Measurements from ENCODE around the gene FAM234A. TPM values are rescaled to one million over a fixed set of nuclear protein-coding genes. Genes with fewer than 3 reads are reported as not detected.
"Not testable (repeated sequence)": the region's sequence is repeated elsewhere in the genome, so short reads cannot be mapped to it uniquely, and the experiment has no call there.

FAM234A gene, protein sequence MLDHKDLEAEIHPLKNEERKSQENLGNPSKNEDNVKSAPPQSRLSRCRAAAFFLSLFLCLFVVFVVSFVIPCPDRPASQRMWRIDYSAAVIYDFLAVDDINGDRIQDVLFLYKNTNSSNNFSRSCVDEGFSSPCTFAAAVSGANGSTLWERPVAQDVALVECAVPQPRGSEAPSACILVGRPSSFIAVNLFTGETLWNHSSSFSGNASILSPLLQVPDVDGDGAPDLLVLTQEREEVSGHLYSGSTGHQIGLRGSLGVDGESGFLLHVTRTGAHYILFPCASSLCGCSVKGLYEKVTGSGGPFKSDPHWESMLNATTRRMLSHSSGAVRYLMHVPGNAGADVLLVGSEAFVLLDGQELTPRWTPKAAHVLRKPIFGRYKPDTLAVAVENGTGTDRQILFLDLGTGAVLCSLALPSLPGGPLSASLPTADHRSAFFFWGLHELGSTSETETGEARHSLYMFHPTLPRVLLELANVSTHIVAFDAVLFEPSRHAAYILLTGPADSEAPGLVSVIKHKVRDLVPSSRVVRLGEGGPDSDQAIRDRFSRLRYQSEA
- 10 to 100 TPM; 43.7 to 60.7 (median 49.0) TPM for polyA plus RNA-seq (ENCODE audit: insufficient read depth in 1 of 5, insufficient read length in 5 of 5, low replicate concordance in 1 of 5)
- long read RNA-seq, donor 1, transcript FAM234A-203 (13 exons, 3,213 nt), result major isoform, 7 of 41 reads
- long read RNA-seq, donor 1, partial matches to known transcripts, result 34 of 41 reads
- long read RNA-seq, donor 1, other reads (novel, unspliced or antisense), result 0 of 41 reads
- long read RNA-seq, donor 2, transcript FAM234A-203 (13 exons, 3,213 nt), result major isoform, 5 of 10 reads
- long read RNA-seq, donor 2, partial matches to known transcripts, result 5 of 10 reads
- long read RNA-seq, donor 2, other reads (novel, unspliced or antisense), result 0 of 10 reads
- long read RNA-seq, donor 3, transcript FAM234A-203 (13 exons, 3,213 nt), result major isoform, 5 of 5 reads
- long read RNA-seq, donor 3, partial matches to known transcripts, result 0 of 5 reads
- long read RNA-seq, donor 3, other reads (novel, unspliced or antisense), result 0 of 5 reads
- long read RNA-seq, donor 4, partial matches to known transcripts, result 0 of 1 reads
- long read RNA-seq, donor 4, other reads (novel, unspliced or antisense), result 0 of 1 reads
- long read RNA-seq, donor 5, transcript FAM234A-203 (13 exons, 3,213 nt), result major isoform, 8 of 26 reads
- long read RNA-seq, donor 5, partial matches to known transcripts, result 18 of 26 reads
- long read RNA-seq, donor 5, other reads (novel, unspliced or antisense), result 0 of 26 reads
- long read RNA-seq, donor 6, transcript FAM234A-203 (13 exons, 3,213 nt), result major isoform, 11 of 12 reads
- long read RNA-seq, donor 6, partial matches to known transcripts, result 0 of 12 reads
- long read RNA-seq, donor 6, other reads (novel, unspliced or antisense), result 0 of 12 reads
- long read RNA-seq, donor 7, transcript FAM234A-203 (13 exons, 3,213 nt), result major isoform, 11 of 23 reads
- long read RNA-seq, donor 7, partial matches to known transcripts, result 11 of 23 reads
- long read RNA-seq, donor 7, other reads (novel, unspliced or antisense), result 0 of 23 reads
- long read RNA-seq, donor 8, partial matches to known transcripts, result 7 of 8 reads
- long read RNA-seq, donor 8, other reads (novel, unspliced or antisense), result 0 of 8 reads

DNA sequence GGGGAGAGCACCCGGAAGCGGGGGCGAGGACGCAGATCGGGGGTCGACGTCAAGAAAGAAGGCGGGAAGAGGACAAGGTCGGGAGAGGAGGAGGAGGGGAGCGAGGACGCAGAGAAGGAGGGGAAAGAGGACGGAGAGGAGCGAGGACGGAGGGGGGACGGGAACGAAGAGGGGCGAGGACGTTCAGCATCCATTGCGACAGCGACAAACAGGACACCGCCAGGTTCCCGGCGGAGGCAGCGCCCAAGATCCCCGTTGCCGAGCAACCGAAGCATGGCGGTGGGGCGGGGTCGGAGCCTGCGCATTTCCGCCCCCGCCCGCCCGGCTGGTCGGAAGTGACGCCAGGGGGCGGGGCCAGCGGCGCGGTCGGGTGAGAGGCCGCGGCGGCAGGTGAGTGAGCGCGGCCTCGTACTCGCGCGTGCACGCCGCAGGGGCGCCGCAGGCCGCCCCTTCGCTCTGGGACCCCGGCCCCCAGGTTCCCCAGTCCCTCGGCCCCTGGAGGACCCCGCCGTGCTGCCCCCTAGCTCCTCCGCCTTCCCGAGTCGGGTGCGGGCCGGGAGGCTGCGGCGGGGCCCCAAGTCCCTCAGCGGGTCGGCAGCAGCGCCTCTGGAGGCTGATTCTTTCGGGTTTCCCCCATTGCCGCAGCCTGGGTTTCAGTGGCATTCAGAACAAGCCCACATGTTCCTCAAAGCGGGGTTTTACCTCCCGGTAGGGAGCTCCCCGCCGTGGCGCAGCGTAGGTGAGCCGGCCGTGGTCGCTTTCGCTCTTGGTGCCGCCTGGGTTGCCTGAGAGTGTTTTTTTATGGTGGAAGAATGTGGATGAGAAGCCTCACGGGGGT lies at the start of gene FAM234A:
Gene FAM234A (plus strand): TSS at position 354 of the 838 bp plus-strand sequence. CDS start 19,593 bp downstream, outside the sequence.
- DNase-seq, result peak; percentile 94

DNA sequence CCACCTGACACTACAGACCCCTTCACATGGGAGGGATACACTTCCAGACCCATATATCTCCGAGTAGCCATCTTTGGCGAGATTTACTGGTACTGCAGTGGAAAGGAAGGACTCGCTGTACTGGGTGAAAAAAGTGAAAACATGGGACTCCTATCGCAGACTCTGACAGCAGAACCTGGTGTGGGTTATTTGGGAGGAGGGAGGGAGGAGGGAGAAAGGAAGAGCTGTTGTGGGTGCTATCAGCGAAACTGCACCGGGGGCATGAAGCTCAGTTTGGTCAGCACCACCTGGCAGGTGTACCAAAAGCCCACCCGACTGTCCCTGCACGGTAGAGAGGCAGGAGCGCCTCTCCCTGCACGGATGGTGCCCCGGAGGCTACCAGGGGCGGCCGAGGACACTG lies 49.4 kb upstream of the FAM234A start:
- no peak for DNase-seq

DNA sequence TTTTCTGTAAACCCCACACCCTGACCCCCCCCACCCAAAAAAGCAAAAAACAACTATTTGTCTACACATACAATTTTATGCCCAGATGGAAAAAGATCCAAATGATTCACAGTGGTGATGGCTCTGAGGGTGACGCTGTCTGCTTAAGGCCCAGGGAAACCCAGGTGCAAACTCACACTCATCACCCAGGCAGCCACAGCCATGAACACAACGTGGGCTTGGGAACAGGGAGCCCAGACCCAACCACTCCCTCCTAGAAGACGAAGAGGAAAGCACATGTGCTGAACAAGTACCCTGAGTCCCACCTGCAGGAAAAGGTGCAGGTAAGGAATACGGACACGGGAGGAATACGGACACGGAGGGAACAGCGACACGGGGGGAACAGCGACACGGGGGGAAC lies 48.9 kb upstream of the FAM234A start:
- DNase-seq, result no peak

DNA sequence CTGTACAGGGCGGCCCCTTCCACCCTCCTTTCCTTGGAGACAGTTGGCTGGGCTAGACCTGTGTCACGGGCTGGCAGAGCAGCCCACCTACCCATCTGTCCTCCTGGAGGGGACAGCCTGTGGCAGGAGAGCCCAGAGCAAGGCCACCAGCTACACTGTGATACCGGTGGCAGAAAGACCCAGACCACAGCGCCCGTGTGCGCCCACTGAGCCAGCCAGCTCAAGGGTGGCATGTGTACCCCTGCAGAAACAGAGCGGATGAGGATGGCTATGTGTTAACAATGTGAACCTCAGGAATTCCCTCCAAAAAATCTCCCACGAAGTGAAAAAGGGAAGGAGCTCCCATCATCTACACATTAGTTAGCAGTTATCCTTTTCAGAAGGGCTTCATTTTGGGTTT lies 47.3 kb upstream of the FAM234A start:
- no peak for DNase-seq

DNA sequence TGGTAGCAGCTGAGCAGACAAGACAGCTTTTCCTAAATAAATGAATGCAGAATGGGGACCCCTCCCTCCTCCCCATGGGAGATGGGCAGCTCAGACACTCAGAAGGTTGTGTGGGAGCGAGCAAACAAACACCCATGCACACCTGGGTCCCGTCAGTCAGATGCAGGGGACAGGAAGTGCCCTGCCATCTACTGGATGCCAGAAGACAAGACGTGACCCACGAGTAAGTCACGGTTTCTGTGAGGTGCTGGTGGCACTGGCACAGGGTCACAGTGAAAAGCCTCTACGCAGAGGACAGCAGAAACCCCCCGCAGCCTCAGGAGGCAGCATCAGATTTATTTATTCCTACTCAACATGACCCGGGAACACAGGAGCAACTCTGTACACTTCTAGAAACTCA lies 45.9 kb upstream of the FAM234A start:
- DNase-seq, result no peak

DNA sequence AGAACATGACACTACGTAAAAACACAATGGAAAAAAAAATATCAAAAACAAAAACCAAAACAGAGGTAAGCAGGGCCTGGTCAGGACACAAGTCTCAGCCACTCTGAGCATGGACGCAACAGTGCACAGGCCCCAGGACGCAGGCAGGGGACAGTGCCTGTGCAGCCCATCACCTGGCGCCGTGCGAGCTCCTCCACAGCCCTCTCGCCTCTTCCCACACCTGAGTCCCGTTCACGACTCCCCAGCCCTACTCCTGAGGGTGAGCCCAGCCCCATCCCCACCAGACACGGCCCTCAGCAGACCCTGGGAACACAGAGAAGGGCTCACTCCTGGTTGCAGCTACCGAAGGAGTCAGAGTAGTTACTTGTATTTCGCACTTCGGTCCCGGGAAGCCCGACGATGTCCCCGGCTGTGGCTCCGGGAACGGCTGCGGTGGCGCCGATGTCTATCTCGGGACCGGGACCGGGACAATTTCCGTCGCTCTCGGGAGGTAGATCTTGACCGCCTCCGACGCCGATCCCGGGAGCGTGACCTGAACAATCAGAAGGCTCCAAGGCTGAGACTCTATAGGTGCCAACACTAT lies 44.9 kb upstream of the FAM234A start:
- DNase-seq, result no peak

DNA sequence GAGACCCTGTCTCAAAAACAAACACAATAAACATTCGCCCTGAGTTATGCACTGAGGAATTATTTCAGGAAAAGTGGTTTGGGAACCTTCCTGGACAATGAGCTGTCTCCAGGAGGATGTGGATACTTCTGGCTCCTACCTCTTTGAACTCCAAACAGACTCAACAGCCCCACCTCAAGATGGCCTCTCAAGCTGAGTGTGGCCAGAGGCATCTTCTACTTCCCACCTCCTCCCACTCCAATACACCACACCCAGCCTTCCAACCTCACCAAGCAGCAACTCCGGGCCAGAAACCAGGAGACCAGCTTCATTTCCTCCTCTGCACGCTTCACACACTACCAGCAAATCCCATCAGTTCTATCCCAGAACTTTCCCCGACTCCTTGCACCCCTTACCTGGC lies 42.8 kb upstream of the FAM234A start:
- no peak for DNase-seq

DNA sequence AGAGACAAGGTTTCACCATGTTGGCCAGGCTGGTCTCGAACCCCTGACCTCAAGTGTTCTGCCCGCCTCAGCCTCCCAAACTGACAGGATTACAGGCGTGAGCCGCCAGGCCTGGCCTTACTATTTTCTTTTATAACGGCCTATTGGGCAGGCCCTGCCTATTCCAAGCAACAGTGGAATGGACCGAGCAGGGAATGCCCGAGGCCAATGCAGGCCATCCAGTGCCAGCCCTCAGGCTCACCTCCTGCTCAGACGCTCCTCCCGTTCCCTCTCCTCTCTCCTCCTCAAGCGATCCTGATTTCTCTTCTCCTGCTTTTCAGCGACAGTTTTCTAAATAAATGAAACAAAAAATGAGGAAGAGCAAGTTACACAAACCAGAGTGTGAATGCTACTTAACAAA lies 41.9 kb upstream of the FAM234A start:
- no peak for DNase-seq

DNA sequence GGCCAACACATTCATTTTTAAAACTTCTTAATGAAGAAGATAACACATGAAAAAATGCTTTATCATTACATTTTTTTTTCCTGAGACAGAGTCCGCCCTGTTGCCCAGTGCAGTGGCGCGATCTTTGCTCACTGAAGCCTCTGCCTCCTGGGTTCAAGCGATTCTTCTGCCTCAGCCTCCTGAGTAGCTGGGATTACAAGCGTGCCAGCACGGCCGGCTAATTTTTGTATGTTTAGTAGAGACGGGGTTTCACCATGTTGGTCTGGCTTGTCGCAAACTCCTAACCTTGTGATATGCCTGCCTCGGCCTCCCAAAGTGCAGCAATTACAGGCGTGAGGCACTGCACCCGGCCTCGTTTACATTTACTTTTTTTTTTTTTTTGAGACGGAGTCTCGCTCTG lies 41.2 kb upstream of the FAM234A start:
- no peak for DNase-seq

DNA sequence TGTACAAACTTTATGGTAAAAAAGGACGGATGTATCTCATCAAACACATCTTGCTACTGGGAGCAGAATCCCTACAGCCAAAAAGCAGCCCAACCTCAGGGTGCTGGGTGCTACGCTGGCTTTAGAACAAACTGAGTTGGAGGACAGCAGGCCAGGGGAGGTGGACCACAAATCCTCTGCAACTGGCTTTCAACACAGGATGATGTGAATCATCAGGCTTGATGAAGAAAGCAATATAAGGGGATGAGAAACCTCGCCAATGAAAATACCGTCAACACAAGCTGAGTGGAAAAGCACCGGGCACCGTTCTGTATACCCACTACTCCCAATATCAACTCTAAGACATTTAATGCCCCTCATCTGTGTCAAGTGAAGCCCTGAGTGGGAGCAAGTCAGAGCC lies 40.1 kb upstream of the FAM234A start:
- DNase-seq, result no peak

DNA sequence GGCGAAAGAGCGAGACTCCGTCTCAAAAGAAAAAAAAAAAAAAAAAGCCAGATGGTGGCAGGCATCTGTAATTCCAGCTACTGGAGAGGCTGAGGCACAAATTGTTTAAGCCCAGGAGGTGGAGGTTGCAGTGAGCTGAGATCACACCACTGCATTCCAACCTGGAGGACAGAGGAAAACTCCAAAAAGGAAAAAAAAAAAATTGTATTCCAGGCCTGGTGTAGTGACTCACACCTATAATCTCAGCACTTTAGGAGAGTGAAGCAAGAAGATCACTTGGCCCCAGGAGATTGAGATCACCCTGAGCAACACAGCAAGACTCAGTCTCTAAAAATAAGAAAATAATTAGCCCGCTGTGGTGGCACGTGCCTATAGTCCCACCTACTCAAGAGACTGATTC lies 34.2 kb upstream of the FAM234A start:
- DNase-seq, result no peak

DNA sequence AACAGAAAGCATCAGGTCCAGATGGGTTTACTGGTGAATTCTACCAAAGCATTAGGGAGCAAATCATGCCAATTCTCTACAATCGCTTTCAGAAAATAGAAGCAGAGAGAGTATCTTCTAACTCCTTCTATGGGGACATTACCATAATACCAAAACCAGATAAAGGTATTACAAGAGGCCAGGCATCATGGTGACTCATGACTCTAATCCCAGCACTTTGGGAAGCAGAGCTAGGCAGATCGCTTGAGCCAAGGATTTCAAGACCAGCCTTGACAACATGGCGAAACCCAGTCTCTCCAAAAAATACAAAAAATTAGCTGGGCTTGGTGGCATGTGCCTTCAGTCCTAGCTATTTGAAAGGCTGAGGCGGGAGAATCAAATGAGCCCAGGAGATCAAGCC lies 31.4 kb upstream of the FAM234A start:
- no peak for DNase-seq

DNA sequence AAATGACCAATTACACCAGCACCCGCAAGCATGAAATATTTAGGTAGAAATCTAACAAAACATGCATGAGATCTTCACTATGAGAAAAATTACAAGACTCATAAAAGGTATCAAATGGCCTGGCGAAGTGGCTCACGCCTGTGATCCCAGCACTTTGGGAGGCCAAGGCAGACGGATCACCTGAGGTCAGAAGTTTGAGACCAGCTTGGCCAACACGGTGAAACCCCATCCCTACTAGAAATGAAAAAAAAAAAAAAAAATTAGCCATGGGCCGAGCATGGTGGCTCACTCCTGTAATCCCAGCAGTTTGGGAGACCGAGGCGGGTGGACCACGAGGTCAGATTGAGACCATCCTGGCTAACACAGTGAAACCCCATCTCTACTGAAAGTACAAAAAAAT lies 30.6 kb upstream of the FAM234A start:
- DNase-seq, result not testable (repeated sequence)

DNA sequence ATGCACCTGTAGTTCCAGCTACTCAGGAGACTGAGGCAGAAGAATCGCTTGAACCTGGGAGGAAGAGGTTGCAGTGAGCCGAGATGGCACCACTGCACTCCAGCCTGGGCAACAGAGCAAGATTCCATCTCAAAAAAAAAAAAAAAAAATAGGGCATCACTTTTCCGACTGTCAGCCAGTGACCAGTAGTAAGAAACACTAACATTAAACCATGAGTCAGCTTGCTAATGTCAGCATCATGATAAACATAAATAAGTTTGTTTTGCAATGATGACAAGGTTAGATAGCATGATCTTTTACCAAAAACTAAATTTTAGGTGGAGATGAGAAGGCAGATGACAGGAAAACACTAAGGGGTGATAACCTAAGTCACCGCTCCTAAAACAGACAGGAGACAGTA lies 25.3 kb upstream of the FAM234A start:
- DNase-seq, result not testable (repeated sequence)

DNA sequence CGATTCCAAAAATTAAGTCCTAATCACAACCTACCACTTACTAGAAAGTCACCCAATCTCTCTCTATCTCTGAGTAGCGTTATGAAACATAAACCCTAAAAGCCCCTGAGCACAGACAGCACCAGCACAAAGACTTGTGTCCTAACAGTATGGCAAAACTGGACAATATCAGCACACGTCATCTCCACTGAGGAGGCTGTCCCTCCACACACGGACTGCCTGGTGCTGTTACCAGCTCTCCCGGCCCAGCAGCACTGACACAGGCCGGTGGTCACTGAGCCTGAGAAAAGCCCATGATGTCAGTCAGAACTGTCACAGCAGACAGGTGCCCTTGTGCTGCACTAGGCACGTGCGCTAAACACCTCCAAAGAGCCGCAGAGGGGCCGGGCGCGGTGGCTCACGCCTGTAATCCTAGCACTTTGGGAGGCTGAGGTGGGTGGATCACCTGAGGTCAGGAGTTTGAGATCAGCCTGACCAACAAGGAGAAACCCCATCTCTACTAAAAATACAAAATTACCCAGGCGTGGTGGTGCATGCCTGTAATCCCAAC lies 22.9 kb upstream of the FAM234A start:
- DNase-seq, result not testable (repeated sequence)

DNA sequence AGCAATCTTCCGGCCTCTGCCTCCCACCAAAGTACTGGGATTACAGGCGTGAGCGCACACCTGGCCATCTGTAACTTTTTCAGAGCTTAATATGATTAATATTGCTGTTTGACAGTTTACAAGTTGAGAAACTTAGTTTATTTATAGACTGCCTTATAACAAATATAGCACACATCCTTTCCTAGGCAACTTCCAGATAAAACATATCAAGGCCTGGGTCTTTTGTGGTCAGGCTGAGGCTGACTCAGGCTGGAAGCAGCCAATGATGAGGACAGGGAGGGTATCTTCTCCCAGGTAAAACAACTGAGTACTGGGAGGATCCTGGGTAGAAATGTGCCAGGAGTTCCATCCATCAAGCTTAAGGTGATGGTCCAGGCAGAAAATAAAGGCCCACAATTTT lies 21.6 kb upstream of the FAM234A start:
- DNase-seq, result no peak

DNA sequence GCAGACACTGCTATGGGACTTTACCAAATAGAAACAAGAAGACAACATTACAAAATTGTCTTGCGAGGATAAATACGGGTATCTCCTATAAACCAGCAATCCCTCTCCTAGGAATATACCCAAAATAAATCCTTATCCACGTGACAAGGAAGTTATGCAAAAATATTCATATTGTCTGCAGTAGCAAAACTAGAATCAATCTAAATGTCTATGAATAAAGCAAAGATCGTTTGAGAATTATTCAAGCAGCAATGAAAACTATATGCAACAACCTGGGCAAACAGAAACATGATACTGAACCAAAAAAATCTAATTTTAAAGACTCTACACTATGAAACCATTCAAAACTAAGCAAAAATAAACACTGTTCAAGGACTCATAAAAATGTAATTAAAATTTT lies 14.6 kb upstream of the FAM234A start:
- DNase-seq, result no peak

DNA sequence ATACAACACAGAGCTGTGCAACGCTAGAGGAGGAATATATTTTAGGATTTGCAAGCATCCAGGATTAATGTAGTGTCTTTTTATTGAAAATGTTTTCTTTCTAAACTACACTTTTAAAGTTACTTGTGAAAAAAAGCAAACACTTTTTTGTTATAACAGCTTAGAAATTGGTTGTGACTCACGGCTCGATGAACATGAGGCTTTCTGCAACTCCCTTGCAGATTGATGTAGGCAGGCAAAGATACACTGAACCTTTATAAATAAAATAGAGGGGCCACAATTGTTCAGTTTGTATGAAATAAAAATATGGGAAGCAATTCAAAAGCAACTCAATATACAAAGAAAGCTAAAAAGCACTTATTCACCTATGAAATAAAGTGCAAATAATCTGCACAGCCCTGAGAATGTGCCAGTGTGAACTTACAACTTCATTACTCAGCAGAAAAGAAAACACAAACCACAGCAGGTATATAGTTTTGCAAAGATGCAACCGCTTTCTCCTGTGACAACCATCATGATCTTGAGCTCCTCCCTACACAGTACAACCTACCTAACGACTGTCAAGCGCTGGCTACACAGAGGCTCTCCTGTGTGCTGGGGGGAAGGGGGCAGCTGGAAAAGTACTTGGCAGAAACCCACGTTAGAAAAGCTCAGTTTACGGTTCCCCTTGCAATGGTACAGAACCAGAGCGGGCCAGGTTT lies 6.3 kb upstream of the FAM234A start:
- no peak for DNase-seq
